Peyer's patch (tissue), 4 donors: ENCODE data around the gene RWDD1.
A peak's percentile ranks its signal among the peaks of the same experiment; 100 is the strongest.

Experiments used
- POLR2A ChIP-seq, 2 donors: fragments of 450-650 bp; IDR thresholded peaks; one replicate each; pipeline ENCODE4 v1.5.1; 2017; ENCODE audit warnings: antibody characterized with exemption in 2 of 2, mild to moderate bottlenecking in 2 of 2, moderate library complexity in 2 of 2
- TF ChIP-seq, protein P1 (sequence below), 6 experiments: fragments of 450-650 bp in 4 of 6; fragments of 200-600 bp in 2 of 6; sonication (generic) in 1 of 6; IDR thresholded peaks; one replicate each; pipeline ENCODE4 v1.5.1; 2017 to 2019; ENCODE audit warnings: antibody characterized with exemption in 6 of 6, mild to moderate bottlenecking in 3 of 6, moderate library complexity in 1 of 6

DNA sequence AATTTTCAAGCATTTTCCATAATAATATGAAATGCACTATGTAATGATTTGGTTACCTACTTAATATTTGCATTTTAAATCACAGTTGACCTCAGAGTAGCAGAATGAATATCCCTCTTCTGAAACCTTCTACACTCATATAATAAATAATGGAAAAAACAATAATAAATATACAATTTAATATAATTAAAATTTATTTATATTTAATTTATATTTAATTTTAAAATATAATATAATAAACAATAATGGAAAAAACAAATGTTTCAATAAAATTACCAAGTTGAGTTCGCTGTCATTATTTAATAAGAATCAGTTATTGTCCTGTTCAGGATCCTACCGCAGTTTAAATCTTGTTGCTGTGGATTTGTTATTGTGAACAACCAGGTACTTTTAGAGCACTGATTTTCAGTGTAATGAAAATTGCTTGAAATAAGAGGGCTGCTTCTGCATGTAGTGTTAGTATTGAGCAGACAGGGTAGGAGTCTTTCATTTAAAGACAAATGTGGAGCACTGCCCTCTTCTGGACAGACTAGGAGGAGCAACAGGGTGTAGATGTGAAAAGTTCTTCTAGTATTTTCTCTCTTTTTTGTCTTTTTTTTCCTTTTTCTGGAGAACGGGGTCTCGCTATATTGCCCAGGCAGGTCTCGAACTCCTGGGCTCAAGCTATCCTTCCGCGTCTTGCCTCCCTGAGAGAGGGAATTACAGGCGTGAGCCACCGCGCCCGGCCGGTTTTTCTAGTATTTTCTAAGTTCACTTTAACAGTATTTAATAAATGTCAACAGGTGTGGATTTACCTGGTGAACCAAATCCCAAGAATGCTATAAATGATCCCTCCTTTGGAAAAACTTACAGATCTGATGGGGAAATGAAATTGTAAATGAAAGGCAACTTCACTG lies 39.4 kb upstream of the RWDD1 start:
- TF ChIP-seq POLR2A (IDR thresholded peaks at IDR 0.05) = no peak
- TF ChIP-seq, protein P1, sequence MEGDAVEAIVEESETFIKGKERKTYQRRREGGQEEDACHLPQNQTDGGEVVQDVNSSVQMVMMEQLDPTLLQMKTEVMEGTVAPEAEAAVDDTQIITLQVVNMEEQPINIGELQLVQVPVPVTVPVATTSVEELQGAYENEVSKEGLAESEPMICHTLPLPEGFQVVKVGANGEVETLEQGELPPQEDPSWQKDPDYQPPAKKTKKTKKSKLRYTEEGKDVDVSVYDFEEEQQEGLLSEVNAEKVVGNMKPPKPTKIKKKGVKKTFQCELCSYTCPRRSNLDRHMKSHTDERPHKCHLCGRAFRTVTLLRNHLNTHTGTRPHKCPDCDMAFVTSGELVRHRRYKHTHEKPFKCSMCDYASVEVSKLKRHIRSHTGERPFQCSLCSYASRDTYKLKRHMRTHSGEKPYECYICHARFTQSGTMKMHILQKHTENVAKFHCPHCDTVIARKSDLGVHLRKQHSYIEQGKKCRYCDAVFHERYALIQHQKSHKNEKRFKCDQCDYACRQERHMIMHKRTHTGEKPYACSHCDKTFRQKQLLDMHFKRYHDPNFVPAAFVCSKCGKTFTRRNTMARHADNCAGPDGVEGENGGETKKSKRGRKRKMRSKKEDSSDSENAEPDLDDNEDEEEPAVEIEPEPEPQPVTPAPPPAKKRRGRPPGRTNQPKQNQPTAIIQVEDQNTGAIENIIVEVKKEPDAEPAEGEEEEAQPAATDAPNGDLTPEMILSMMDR (IDR thresholded peaks at IDR 0.05) = peak; percentile 58 to 87 (median 80)
